Small intestine (tissue), 7 donors: ENCODE measurements around the gene TXNDC5. TPM values are rescaled to one million over a fixed set of nuclear protein-coding genes. Genes with fewer than 3 reads are reported as not detected.
"Not testable (repeated sequence)": the region's sequence is repeated elsewhere in the genome, so short reads cannot be mapped to it uniquely, and the experiment has no call there.

Experiments
- DNase-seq, 2 donors: peaks; one replicate each; pipeline versions ENCODE4 v3.0.0 to v3.0.0-alpha.2; 2013
- FAIRE-seq: peaks from 2 replicates; lab custom pipeline; 2012; peaks lifted over from hg19 to GRCh38; lab: Jason Lieb, UNC
- H3K27ac ChIP-seq, 3 donors: one replicate each; pipeline ENCODE4 v1.5.1; 2013; ENCODE audit warnings: low read length in 2 of 3, mild to moderate bottlenecking in 2 of 3, control low read depth in 1 of 3, inconsistent platforms in 1 of 3, low read depth in 1 of 3, moderate library complexity in 1 of 3
- H3K27me3 ChIP-seq, 3 donors: one replicate each; pipeline ENCODE4 v1.6.1; 2013; ENCODE audit warnings: low read length in 3 of 3, inconsistent platforms in 1 of 3; ENCODE audit not compliant: control insufficient read depth in 3 of 3, insufficient read depth in 3 of 3
- H3K36me3 ChIP-seq, 3 donors: one replicate each; pipeline ENCODE4 v1.6.1; 2013; ENCODE audit warnings: low read length in 3 of 3, inconsistent platforms in 1 of 3, low read depth in 1 of 3, mild to moderate bottlenecking in 1 of 3, moderate library complexity in 1 of 3; ENCODE audit not compliant: control insufficient read depth in 3 of 3, insufficient read depth in 2 of 3
- H3K4me1 ChIP-seq, 3 donors: one replicate each; pipeline ENCODE4 v1.6.1; 2013; ENCODE audit warnings: low read length in 2 of 3, inconsistent platforms in 1 of 3, low read depth in 1 of 3, mild to moderate bottlenecking in 1 of 3, moderate library complexity in 1 of 3; ENCODE audit not compliant: control insufficient read depth in 3 of 3, insufficient read depth in 2 of 3
- H3K4me3 ChIP-seq, 3 donors: one replicate each; pipeline ENCODE4 v1.5.1; 2013; ENCODE audit warnings: low read length in 3 of 3, control low read depth in 1 of 3, inconsistent platforms in 1 of 3, low read depth in 1 of 3, mild to moderate bottlenecking in 1 of 3, moderate library complexity in 1 of 3
- H3K9me3 ChIP-seq, 2 donors: one replicate each; pipeline ENCODE4 v1.6.1; 2013; ENCODE audit warnings: low read depth in 1 of 2, low read length in 1 of 2; ENCODE audit not compliant: control insufficient read depth in 2 of 2, insufficient read depth in 1 of 2
- WGBS, 3 donors: extraction: QIAGEN DNeasy Blood & Tissue Kit; methylation state at CpG; one replicate each; pipeline ENCODE4 v1.1.7; 2013; 5-methylcytosine and 5-hydroxymethylcytosine counted together
- polyA plus RNA-seq, 4 donors: library from polyadenylated mRNA; stranded (reverse) in 3 of 4; unstranded in 1 of 4; fragments of 200-250 nt in 3 of 4; fragments of 120-200 nt in 1 of 4; gene quantifications; one replicate each; pipeline versions ENCODE4 v1.2.1 to v1.2.3, GENCODE V29; 2013
- donor health status: healthy with polysubstance abuse.
- donor health status: control.
- donor health status: control.
- donor health status: Bipolar disorder and iron deficiency.
- donor health status: healthy.

Gene TXNDC5
- polyA plus RNA-seq, 4 donors, result 19.5 to 99.8 (median 85.3) TPM

GRCh38 chr6:7899101-7899888, 11.3 kb downstream of the TXNDC5 start:
- H3K9me3 ChIP-seq, result no peaks in the 10 kb centered on the region
- H3K4me1 ChIP-seq, result peaks cover 0 to 14% (median 2%) of the 10 kb centered on the region in 3 donors
- peak overlapping the region in 1 of 3 donors; percentile 18 for H3K27ac ChIP-seq
- peak; percentile 55 to 66 for DNase-seq
- no peaks in the 10 kb centered on the region for H3K27me3 ChIP-seq
- FAIRE-seq, result no peak
- 37 to 61% (median 39%) methylated on average over 5 of the region's 5 CpGs for WGBS, 3 donors
- no peak overlapping the region for H3K4me3 ChIP-seq
- H3K36me3 ChIP-seq, result peaks cover 10 to 68% (median 15%) of the 10 kb centered on the region in 3 donors

GRCh38 chr6:7898193-7898586, 12.4 kb downstream of the TXNDC5 start:
- not testable (repeated sequence) for H3K4me3 ChIP-seq, FAIRE-seq, H3K9me3 ChIP-seq, DNase-seq, H3K27me3 ChIP-seq
- Histone ChIP-seq H3K27ac (peak overlapping the region in 1 of 3 donors; percentile 43), H3K4me1 (peaks cover 0 to 14% (median 2%) of the 10 kb centered on the region in 3 donors), H3K36me3 (peaks cover 11 to 70% (median 16%) of the 10 kb centered on the region in 3 donors)
- 79 to 86% (median 85%) methylated on average over 8 of the region's 8 CpGs for WGBS, 3 donors

- H3K9me3 ChIP-seq, result no peaks in the 10 kb centered on the region
- H3K4me1 ChIP-seq, result peaks cover 0 to 14% (median 2%) of the 10 kb centered on the region in 3 donors
- FAIRE-seq (no peak), DNase-seq (no peak)
- peaks cover 14 to 71% (median 18%) of the 10 kb centered on the region in 3 donors for H3K36me3 ChIP-seq
- H3K4me3 ChIP-seq, result no peak overlapping the region
- peak overlapping the region in 1 of 3 donors; percentile 14 for H3K27ac ChIP-seq
- WGBS, 3 donors, result 89 to 91% (median 89%) methylated on average over 9 of the region's 9 CpGs
- H3K27me3 ChIP-seq, result no peaks in the 10 kb centered on the region
Measured at GRCh38 chr6:7897461-7898192, 13.0 kb downstream of the TXNDC5 start.

- no peak for DNase-seq
- peak overlapping the region in 1 of 3 donors; percentile 60 for H3K27ac ChIP-seq
- H3K4me3 ChIP-seq, result no peak overlapping the region
- WGBS, 3 donors, result 87 to 89% (median 89%) methylated on average over 6 of the region's 6 CpGs
- H3K27me3 ChIP-seq, result no peaks in the 10 kb centered on the region
- peaks cover 0 to 13% (median under 1%) of the 10 kb centered on the region in 3 donors for H3K4me1 ChIP-seq
- H3K36me3 ChIP-seq, result peaks cover 12 to 71% (median 15%) of the 10 kb centered on the region in 3 donors
- FAIRE-seq, result no peak
- no peaks in the 10 kb centered on the region for H3K9me3 ChIP-seq
Measured at GRCh38 chr6:7896465-7896987, 14.1 kb downstream of the TXNDC5 start.

- Histone ChIP-seq H3K27me3 (no peaks in the 10 kb centered on the region), H3K27ac (no peak overlapping the region), H3K4me3 (no peak overlapping the region), H3K9me3 (no peaks in the 10 kb centered on the region), H3K4me1 (peaks cover 0 to 8% (median 0%) of the 10 kb centered on the region in 3 donors), H3K36me3 (peaks cover 20 to 74% (median 20%) of the 10 kb centered on the region in 3 donors)
- no peak for FAIRE-seq
- WGBS, 3 donors, result 71 to 79% (median 77%) methylated on average over 7 of the region's 7 CpGs
- no peak for DNase-seq
Measured at GRCh38 chr6:7895125-7895423, 15.5 kb downstream of the TXNDC5 start.

GRCh38 chr6:7894262-7895124, 16.1 kb downstream of the TXNDC5 start:
- Histone ChIP-seq H3K27ac (no peak overlapping the region), H3K27me3 (no peaks in the 10 kb centered on the region), H3K4me1 (peaks cover 0 to 3% (median 0%) of the 10 kb centered on the region in 3 donors), H3K4me3 (no peak overlapping the region), H3K36me3 (peaks cover 20 to 74% (median 20%) of the 10 kb centered on the region in 3 donors), H3K9me3 (no peaks in the 10 kb centered on the region)
- 63 to 81% (median 70%) methylated on average over 13 of the region's 13 CpGs for WGBS, 3 donors
- DNase-seq (no peak), FAIRE-seq (no peak)

GRCh38 chr6:7893342-7893741, 17.2 kb downstream of the TXNDC5 start:
- Histone ChIP-seq H3K4me3 (no peak overlapping the region), H3K27ac (no peak overlapping the region), H3K36me3 (peaks cover 20 to 72% (median 29%) of the 10 kb centered on the region in 3 donors), H3K27me3 (no peaks in the 10 kb centered on the region), H3K4me1 (no peaks in the 10 kb centered on the region), H3K9me3 (no peaks in the 10 kb centered on the region)
- no peak for FAIRE-seq
- 96 to 97% (median 96%) methylated on average over 12 of the region's 12 CpGs for WGBS, 3 donors
- no peak for DNase-seq
